Fibroblast of skin of scalp (primary cell): ENCODE results near the gene OXT.
"Not testable (repeated sequence)": the region's sequence is repeated elsewhere in the genome, so short reads cannot be mapped to it uniquely, and the experiment has no call there.

Experiments
- DNase-seq: peaks from one replicate; pipeline ENCODE4 v3.0.0-alpha.2; 2013

OXT gene

DNA sequence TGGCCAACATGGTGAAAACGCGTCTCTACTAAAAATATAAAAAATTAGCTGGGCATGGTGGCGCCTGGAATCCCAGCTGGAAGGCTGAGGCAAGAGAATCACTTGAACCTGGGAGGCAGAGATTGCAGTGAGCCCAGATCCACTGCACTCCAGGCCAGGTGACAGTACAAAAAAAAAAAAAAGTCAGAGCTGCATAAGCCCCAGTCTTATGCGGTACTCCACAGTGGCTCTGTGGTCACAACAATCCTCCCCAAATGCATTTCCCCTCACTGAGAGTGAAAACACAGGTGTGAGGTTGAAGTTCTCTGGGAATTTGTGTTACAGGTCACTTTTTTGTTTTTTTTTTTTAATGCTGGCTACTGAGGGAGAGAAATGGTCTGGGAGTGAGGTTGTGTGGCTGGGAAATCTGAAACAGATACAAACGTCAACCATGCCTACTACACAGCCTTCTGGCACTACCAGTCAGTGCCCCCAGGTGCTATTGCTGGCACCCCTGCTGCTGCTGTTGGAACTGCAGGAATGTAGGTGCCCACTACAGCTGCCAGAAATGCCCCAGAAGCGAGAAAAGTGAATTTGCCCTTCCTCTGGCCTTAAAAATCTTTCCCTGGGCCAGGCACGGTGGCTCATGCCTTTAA lies 19.9 kb upstream of the OXT start:
- DNase-seq: no peak

DNA sequence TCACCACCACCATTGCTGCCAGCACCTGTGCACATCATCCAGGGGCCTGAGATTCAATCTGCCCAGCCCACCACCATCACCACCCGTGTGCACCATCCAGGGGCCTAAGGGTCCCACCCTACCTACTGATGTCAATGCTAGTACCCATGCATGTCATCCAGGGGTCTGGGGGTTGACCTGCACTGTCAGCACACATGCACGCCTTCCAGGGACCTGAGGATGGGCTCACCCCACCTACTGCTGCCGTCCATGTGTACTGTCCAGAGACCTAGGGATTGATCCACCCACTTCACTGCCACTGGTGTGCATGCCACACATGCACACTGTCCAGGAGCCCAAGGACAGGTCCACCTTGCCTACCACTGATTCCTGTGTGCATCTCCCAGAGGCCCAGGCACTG lies 11.9 kb upstream of the OXT start:
- no peak for DNase-seq

GRCh38 chr20:3064119-3064518 lies 7.3 kb upstream of the OXT start:
- DNase-seq: not testable (repeated sequence)

GRCh38 chr20:3067139-3068014 lies 4.0 kb upstream of the OXT start:
- DNase-seq: no peak

- no peak for DNase-seq
Measured at GRCh38 chr20:3068075-3068474, 3.3 kb upstream of the OXT start.

- no peak for DNase-seq
Measured at GRCh38 chr20:3068986-3069900, 2.2 kb upstream of the OXT start.

GRCh38 chr20:3070725-3071124 lies 695 bp upstream of the OXT start:
- no peak for DNase-seq

- no peak for DNase-seq
Measured at GRCh38 chr20:3071266-3071609, 182 bp upstream of the OXT start.

DNA sequence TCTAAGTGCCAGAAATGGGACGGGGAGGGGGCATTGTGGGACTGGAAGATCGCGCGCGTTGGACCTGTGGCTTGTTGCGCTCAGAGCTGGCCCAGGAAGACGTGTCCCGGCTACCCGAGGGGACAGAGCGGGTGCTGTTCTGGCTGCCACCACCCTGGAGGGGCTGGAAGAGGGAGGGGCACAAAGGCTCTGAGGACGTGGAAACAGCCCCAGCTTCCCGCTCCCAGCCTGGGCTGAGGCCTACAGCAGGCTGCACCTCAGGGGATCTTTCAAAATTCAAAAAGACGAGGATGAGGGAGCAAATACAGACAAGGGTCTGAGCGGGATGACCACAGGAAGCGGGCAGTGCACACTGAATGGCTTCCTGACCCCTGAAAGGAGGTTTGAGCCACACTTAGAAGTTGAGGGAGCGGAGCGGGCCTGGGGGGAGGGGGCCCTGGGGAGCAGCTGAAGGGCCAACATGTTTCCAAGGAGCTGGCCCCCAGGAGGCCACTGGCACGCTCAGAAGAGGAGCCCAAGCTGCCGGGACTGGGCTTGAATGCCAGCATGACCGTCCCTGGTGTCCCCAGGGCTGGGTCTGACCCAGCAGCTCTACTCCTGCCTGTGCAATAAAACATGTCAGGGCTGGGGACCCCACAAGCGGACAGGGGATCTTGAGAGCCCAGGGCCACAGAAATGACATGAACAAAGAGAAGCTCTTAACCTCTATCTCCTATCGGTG lies 1.3 kb downstream of the OXT start:
- no peak for DNase-seq

DNA sequence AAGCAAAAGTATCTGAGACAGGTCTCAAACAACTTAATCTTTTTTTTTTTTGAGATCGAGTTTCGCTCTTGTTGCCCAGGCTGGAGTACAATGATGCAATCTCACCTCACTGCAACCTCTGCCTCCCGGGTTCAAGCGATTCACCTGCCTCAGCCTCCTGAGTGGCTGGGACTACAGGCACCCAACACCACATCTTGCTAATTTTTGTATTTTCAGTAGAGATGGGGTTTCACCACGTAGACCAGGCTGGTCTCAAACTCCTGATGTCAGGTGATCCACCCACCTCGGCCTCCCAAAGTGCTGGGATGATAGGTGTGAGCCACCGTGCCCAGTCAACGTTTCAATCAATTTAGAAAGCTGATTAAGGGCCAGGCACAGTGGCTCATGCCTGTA lies 1.8 kb downstream of the OXT start:
- DNase-seq: not testable (repeated sequence)

DNA sequence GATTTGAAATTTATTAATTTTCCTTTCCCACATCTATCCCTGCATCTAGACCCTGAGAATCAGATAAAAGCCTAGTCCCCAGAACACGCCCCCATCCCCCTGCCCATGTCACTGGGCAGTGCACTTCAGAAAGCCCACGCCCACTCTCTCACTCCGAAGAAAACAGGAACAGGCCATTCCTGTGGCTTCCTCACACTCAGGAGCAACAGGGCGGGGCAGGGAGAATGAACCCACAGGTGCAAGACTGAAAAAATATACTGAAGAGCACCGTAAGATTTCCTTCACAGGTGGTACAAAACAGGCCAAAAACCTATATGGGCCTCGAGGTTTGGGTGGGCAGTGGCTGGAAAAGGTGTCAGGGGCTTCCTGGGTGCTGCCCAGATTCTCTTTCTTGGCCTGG lies 3.4 kb downstream of the OXT start:
- no peak for DNase-seq

GRCh38 chr20:3075315-3075714 lies 3.9 kb downstream of the OXT start:
- DNase-seq: not testable (repeated sequence)

DNA sequence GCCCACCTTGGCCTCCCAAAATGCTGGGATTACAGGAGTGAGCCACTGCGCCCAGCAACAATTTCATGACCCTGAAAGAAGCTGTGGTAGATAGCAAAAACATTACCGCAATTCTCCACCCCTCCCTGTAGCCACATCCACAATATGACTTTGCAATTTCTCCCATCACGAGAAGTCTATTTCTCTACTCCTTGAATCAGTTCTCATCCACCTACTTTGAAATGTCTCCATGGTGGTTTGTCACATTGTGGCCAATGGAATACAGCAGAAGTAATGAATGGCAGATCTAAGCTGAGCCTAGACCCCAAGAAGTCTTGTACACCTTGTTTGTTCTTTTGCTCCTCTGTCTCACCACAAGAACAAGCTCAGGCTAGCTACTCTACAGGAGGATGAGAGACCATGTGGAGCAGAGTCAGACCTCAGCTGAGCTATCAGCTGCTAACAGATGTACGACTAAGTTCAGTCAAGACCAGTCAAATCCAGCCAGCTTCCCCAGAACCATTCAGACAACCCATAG lies 6.3 kb downstream of the OXT start:
- DNase-seq: no peak

DNA sequence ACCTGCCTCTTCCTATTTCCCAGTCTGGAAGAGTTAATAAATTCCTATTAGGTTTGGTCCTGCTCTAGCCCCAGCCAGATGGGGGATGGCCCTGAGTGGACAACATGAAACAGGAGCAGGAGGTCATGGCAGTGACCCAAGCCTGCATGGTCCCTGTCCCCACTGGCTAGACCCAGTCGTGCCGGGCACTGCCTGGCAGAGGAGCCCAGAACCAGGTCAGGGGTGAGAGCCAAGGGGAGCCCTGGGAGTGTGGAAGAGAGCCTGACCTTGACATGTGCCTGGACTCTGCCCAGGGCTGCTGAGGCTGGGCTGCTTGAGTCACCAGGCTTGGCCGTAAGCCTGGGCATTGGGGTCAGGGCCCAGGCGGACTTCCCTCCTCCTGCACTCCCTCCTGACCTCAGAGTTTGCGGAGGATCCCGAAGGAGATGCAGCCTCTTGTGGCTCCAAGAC lies 9.5 kb downstream of the OXT start:
- DNase-seq: no peak

GRCh38 chr20:3081641-3082040 lies 10.2 kb downstream of the OXT start:
- no peak for DNase-seq

GRCh38 chr20:3082306-3082951 lies 11.0 kb downstream of the OXT start:
- DNase-seq: no peak

DNA sequence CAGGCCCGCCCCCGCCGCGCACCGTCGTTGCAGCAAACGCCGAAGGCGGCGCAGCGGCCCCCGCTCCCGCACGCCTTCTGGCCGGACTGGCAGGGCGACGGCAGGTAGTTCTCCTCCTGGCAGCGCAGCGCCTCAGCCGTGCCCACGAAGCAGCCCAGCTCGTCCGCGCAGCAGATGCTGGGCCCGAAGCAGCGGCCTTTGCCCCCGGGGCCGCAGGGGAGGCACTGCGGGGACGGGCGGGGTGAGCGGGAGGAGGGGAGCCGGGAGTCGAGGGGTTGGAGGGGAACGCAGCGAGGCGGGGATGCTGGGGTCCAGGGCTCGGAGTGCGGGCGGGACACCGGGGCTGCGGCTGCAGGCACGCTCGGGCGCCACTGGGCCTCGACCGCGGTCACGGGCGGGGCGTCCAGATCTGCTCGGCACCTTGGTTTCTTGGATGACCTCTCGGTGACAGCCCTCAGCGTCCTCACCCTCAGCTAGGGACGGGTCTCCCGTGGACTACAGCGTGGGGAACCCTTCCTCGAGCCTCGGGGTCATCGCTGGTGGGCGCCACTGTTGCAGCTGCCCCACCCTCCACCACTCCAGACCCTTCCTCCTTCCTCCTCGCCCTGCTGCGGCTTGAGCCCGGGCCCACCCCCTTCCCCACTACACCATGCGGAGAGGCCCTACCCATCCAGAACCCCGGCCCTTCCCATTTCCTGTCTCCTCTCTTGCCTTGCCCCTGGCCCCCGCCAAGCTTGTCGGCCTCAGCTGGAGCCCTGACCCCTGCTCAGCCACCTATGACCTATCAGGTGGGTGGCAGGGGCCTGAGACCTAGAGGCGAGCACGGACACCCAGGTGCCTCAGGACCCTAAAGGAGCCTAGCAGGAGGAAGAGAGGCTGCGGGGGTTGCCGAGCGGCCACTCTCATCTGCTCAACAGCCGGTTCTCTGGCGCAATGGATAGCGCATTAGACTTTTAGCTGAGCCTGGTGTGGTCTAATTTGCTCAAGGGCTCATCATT lies 11.8 kb downstream of the OXT start:
- no peak for DNase-seq

- no peak for DNase-seq
Measured at GRCh38 chr20:3084283-3084985, 13.0 kb downstream of the OXT start, which contains the start of gene AVP. Gene AVP, minus strand, starts transcription at chr20:3084724. Its CDS starts 50 bp downstream, at chr20:3084674.

GRCh38 chr20:3084986-3085360 lies 13.6 kb downstream of the OXT start:
- DNase-seq: no peak
